Heart left ventricle (tissue), 13 donors: ENCODE data around the gene TIGIT.

ENCODE experiments used
- CTCF ChIP-seq, 12 donors: fragments of 200-600 bp; sonication (generic) in 4 of 12; IDR thresholded peaks; one replicate each; pipeline versions ENCODE4 v1.5.0 to v1.8.0; 2018 to 2022; ENCODE audit warnings: antibody characterized with exemption in 12 of 12, mild to moderate bottlenecking in 5 of 12
- POLR2A ChIP-seq, 2 donors: fragments of 450-650 bp; IDR thresholded peaks; one replicate each; pipeline ENCODE4 v1.6.1; 2017; ENCODE audit warnings: antibody characterized with exemption in 2 of 2, mild to moderate bottlenecking in 2 of 2, moderate library complexity in 2 of 2
- donor health status: ischemic (EF 13 %, LVEDD 7.1; RV severe dilation, severe dysfunction).
- donor health status: DM: no; HTN: yes; CAD: no.
- donor health status: DM: no; HTN: no; CAD: no.
- donor health status: ischemic (EF 25% LVEDD 6.9; RV normal size, moderate dysfunction).
- donor health status: ischemic (EF 25% LVEDD 5.7; RV mildly dilated, moderate dysfunction).
- donor health status: ischemic (EF 35%, LVEDD 5.7; RV mildly dilated, moderate dysfunction).
- donor health status: nonischemic (EF 11% LVEDD 7.7; RV severe dilation, severe dysfunction).
- donor health status: DM: yes; HTN: yes; CAD: no.
- donor health status: PGD.
- donor health status: ischemic (EF 29% LVEDD 5.4; RV normal size, mild dysfunction).
- donor health status: nonischemic (EF 23%, LVEDD 6.1; RV moderate dilation, normal function).

GRCh38 chr3:114336122-114336697, 42.4 kb downstream of the TIGIT start:
- TF ChIP-seq POLR2A (IDR thresholded peaks at IDR 0.05) = no peak
- peak; percentile 27 to 57 (median 39) for TF ChIP-seq CTCF (IDR thresholded peaks at IDR 0.05)
